Activated CD4-positive, alpha-beta T cell treated with anti-CD3 and anti-CD28 coated beads, Interleukin-2, Interleukin-4, amounts not matched to agents 100 ng/mL and 50 ng/mL, durations not matched to agents 16 hours and 8 hours (primary cell): Measurements from ENCODE around the gene PIM2.
A peak's percentile ranks its signal among the peaks of the same experiment; 100 is the strongest.

Experiments used
- DNase-seq: peaks from one replicate; pipeline ENCODE4 v3.0.0-alpha.2; 2020; ENCODE audit warnings: low spot score

PIM2 gene

GRCh38 chrX:48918643-48919340 is at the start of gene PIM2:
Gene PIM2, minus strand, starts transcription at chrX:48919024. Its CDS starts 190 bp downstream, at chrX:48918834.
- peak; percentile 93 for DNase-seq

GRCh38 chrX:48968377-48968776 is 49.6 kb upstream of the PIM2 start:
- DNase-seq, result no peak

- no peak for DNase-seq
Measured at GRCh38 chrX:48966796-48967579, 48.2 kb upstream of the PIM2 start.

GRCh38 chrX:48965959-48966358 is 47.1 kb upstream of the PIM2 start:
- no peak for DNase-seq

- DNase-seq, result no peak
Measured at GRCh38 chrX:48961585-48962091, 42.8 kb upstream of the PIM2 start.

- no peak for DNase-seq
Measured at GRCh38 chrX:48960291-48960690, 41.5 kb upstream of the PIM2 start.

GRCh38 chrX:48958635-48959094 is 39.8 kb upstream of the PIM2 start:
- no peak for DNase-seq

GRCh38 chrX:48957827-48958634 is 39.2 kb upstream of the PIM2 start:
- peak; percentile 95 for DNase-seq

- DNase-seq, result peak; percentile 67
Measured at GRCh38 chrX:48957477-48957826, 38.6 kb upstream of the PIM2 start, which contains the start of gene OTUD5. Gene OTUD5, minus strand, starts transcription at chrX:48957607. Its CDS starts 37 bp downstream, at chrX:48957570.

- DNase-seq, result no peak
Measured at GRCh38 chrX:48956728-48957414, 38.0 kb upstream of the PIM2 start.

GRCh38 chrX:48948589-48948988 is 29.8 kb upstream of the PIM2 start:
- DNase-seq, result no peak

GRCh38 chrX:48945517-48946348 is 26.9 kb upstream of the PIM2 start:
- DNase-seq, result peak; percentile 65

- DNase-seq, result no peak
Measured at GRCh38 chrX:48942895-48943294, 24.1 kb upstream of the PIM2 start.

GRCh38 chrX:48940404-48940955 is 21.7 kb upstream of the PIM2 start:
- DNase-seq, result no peak

- no peak for DNase-seq
Measured at GRCh38 chrX:48939524-48940228, 20.9 kb upstream of the PIM2 start.

GRCh38 chrX:48938721-48939425 is 20.0 kb upstream of the PIM2 start:
- peak; percentile 88 for DNase-seq

GRCh38 chrX:48937054-48937907 is 18.5 kb upstream of the PIM2 start:
- DNase-seq, result peak; percentile 94

- no peak for DNase-seq
Measured at GRCh38 chrX:48936429-48937053, 17.7 kb upstream of the PIM2 start.
